GM19043 (cell line): Measurements from ENCODE around the gene GPR37L1.
"Not testable (repeated sequence)": the region's sequence is repeated elsewhere in the genome, so short reads cannot be mapped to it uniquely, and the experiment has no call there.

Source experiments
- ATAC-seq: cut with Tn5 transposase; IDR thresholded peaks from one replicate; pipeline ENCODE4 v1.9.1; 2021; ENCODE audit warnings: low read depth; ENCODE audit not compliant: unreplicated experiment

The GPR37L1 gene

GRCh38 chr1:202133001-202133400 is 10.3 kb downstream of the GPR37L1 start:
- ATAC-seq: no peak

GRCh38 chr1:202133496-202133895 is 10.8 kb downstream of the GPR37L1 start:
- ATAC-seq: no peak

- no peak for ATAC-seq
Observed at GRCh38 chr1:202133989-202134388, 11.3 kb downstream of the GPR37L1 start.

GRCh38 chr1:202134645-202135172 is 12.0 kb downstream of the GPR37L1 start:
- ATAC-seq: no peak

GRCh38 chr1:202135221-202135721 is 12.6 kb downstream of the GPR37L1 start:
- ATAC-seq: peak; percentile 71

- no peak for ATAC-seq
Observed at GRCh38 chr1:202140833-202141232, 18.1 kb downstream of the GPR37L1 start.

- not testable (repeated sequence) for ATAC-seq
Observed at GRCh38 chr1:202141468-202141867, 18.8 kb downstream of the GPR37L1 start.

- ATAC-seq: peak; percentile 18
Observed at GRCh38 chr1:202143011-202143767, 20.5 kb downstream of the GPR37L1 start.

GRCh38 chr1:202143768-202144401 is 21.2 kb downstream of the GPR37L1 start:
- ATAC-seq: peak; percentile 33

GRCh38 chr1:202144402-202145067 is 21.8 kb downstream of the GPR37L1 start, which contains the start of gene ARL8A:
Gene ARL8A, minus strand, starts transcription at chr1:202144737. Its CDS starts 165 bp downstream, at chr1:202144572.
- peak; percentile 49 for ATAC-seq

GRCh38 chr1:202145068-202145743 is 22.5 kb downstream of the GPR37L1 start:
- ATAC-seq: no peak

- ATAC-seq: not testable (repeated sequence)
Observed at GRCh38 chr1:202145744-202146140, 23.0 kb downstream of the GPR37L1 start.

GRCh38 chr1:202146279-202146678 is 23.6 kb downstream of the GPR37L1 start:
- no peak for ATAC-seq

GRCh38 chr1:202146993-202147392 is 24.3 kb downstream of the GPR37L1 start:
- ATAC-seq: no peak

GRCh38 chr1:202148391-202148790 is 25.7 kb downstream of the GPR37L1 start:
- no peak for ATAC-seq

GRCh38 chr1:202149566-202149965 is 26.8 kb downstream of the GPR37L1 start:
- ATAC-seq: no peak

GRCh38 chr1:202150187-202150586 is 27.5 kb downstream of the GPR37L1 start:
- ATAC-seq: no peak

GRCh38 chr1:202150602-202151001 is 27.9 kb downstream of the GPR37L1 start:
- no peak for ATAC-seq

GRCh38 chr1:202151045-202151444 is 28.3 kb downstream of the GPR37L1 start:
- ATAC-seq: no peak

- ATAC-seq: no peak
Observed at GRCh38 chr1:202152399-202152798, 29.7 kb downstream of the GPR37L1 start.
